CD14-positive monocyte (primary cell): ENCODE data around the gene FAM117B. TPM values are rescaled to one million over a fixed set of nuclear protein-coding genes. Genes with fewer than 3 reads are reported as not detected.

Source experiments
- DNase-seq, 3 donors: peaks; one replicate each; pipeline ENCODE4 v3.0.0-alpha.2; 2011 to 2022
- H2AFZ ChIP-seq: 2 replicates; pipeline ENCODE4 v1.6.0; 2012; ENCODE audit warnings: mild to moderate bottlenecking, low read depth, low read length, inconsistent platforms; ENCODE audit not compliant: insufficient read depth, poor library complexity, severe bottlenecking
- H3K27ac ChIP-seq, 2 donors: 1 replicate in 1 of 2; 2 replicates in 1 of 2; pipeline ENCODE4 v1.5.1; 2012 to 2013; ENCODE audit warnings: low read length in 2 of 2, control low read depth in 1 of 2, inconsistent platforms in 1 of 2, low read depth in 1 of 2, mild to moderate bottlenecking in 1 of 2
- H3K27me3 ChIP-seq, 2 donors: one replicate each; pipeline versions ENCODE4 v1.6.0 to v1.6.1; 2011 to 2013; ENCODE audit warnings: low read length in 2 of 2; ENCODE audit not compliant: control insufficient read depth in 2 of 2, insufficient read depth in 2 of 2
- H3K36me3 ChIP-seq, 2 donors: replicated peaks in 1 of 2; 1 replicate in 1 of 2; 2 replicates in 1 of 2; pipeline versions ENCODE4 v1.5.1 to v1.6.1; 2012 to 2013; ENCODE audit warnings: low read length in 2 of 2, control low read depth in 1 of 2, inconsistent platforms in 1 of 2, mild to moderate bottlenecking in 1 of 2; ENCODE audit not compliant: insufficient read depth in 2 of 2, control insufficient read depth in 1 of 2
- H3K4me1 ChIP-seq, 2 donors: 1 replicate in 1 of 2; 2 replicates in 1 of 2; pipeline versions ENCODE4 v1.5.1 to v1.6.1; 2012 to 2013; ENCODE audit warnings: low read length in 2 of 2, control low read depth in 1 of 2, inconsistent platforms in 1 of 2, mild to moderate bottlenecking in 1 of 2, moderate library complexity in 1 of 2; ENCODE audit not compliant: insufficient read depth in 2 of 2, control insufficient read depth in 1 of 2
- H3K4me2 ChIP-seq: replicated peaks from 2 replicates; pipeline ENCODE3; 2012; ENCODE audit warnings: low read length, moderate library complexity, mild to moderate bottlenecking; ENCODE audit not compliant: poor library complexity, severe bottlenecking; ENCODE audit errors: extremely low read depth
- H3K4me3 ChIP-seq, 3 experiments: fragments of 200-600 bp in 1 of 3; sonication (generic) in 1 of 3; replicated peaks in 1 of 3; 1 replicate in 2 of 3; 2 replicates in 1 of 3; pipeline ENCODE4 v1.5.1; 2011 to 2013; ENCODE audit warnings: low read length in 3 of 3, mild to moderate bottlenecking in 3 of 3, control low read depth in 2 of 3, low read depth in 2 of 3, inconsistent platforms in 1 of 3, moderate library complexity in 1 of 3
- H3K79me2 ChIP-seq: 2 replicates; pipeline ENCODE4 v1.6.0; 2012; ENCODE audit warnings: mild to moderate bottlenecking, control low read depth, inconsistent platforms, low read length, moderate library complexity; ENCODE audit not compliant: insufficient read depth
- H3K9ac ChIP-seq: 2 replicates; pipeline ENCODE4 v1.6.0; 2017; ENCODE audit warnings: low read length, mild to moderate bottlenecking; ENCODE audit not compliant: insufficient read depth, poor library complexity, severe bottlenecking
- H3K9me3 ChIP-seq, 2 donors: replicated peaks in 1 of 2; 1 replicate in 1 of 2; 2 replicates in 1 of 2; pipeline versions ENCODE4 v1.5.1 to v1.6.1; 2012 to 2013; ENCODE audit warnings: low read length in 2 of 2, control low read depth in 1 of 2; ENCODE audit not compliant: control insufficient read depth in 1 of 2, insufficient read depth in 1 of 2
- H4K20me1 ChIP-seq: 2 replicates; pipeline ENCODE4 v1.6.0; 2012; ENCODE audit warnings: mild to moderate bottlenecking, low read length, control low read depth, moderate library complexity; ENCODE audit not compliant: insufficient read depth
- H3K27ac Mint-ChIP-seq, 7 donors: one replicate each; pipeline ENCODE4 v1.8.0; 2020; ENCODE audit warnings: mild to moderate bottlenecking in 7 of 7, mixed read lengths in 7 of 7, moderate library complexity in 6 of 7, inconsistent platforms in 2 of 7
- H3K27me3 Mint-ChIP-seq, 3 donors: one replicate each; pipeline ENCODE4 v1.8.0; 2021 to 2022; ENCODE audit warnings: low read depth in 3 of 3, mild to moderate bottlenecking in 3 of 3, mixed read lengths in 3 of 3, moderate library complexity in 3 of 3, inconsistent platforms in 1 of 3
- H3K36me3 Mint-ChIP-seq, 2 donors: one replicate each; pipeline ENCODE4 v1.8.0; 2020; ENCODE audit warnings: mixed read lengths in 2 of 2, inconsistent platforms in 1 of 2, mild to moderate bottlenecking in 1 of 2
- H3K4me1 Mint-ChIP-seq: one replicate; pipeline ENCODE4 v1.8.0; 2020; ENCODE audit warnings: mild to moderate bottlenecking, mixed read lengths
- H3K4me3 Mint-ChIP-seq, 2 donors: one replicate each; pipeline ENCODE4 v1.8.0; 2020; ENCODE audit warnings: mild to moderate bottlenecking in 2 of 2, mixed read lengths in 2 of 2, moderate library complexity in 1 of 2
- H3K9me3 Mint-ChIP-seq, 7 donors: one replicate each; pipeline ENCODE4 v1.8.0; 2020 to 2022; ENCODE audit warnings: mixed read lengths in 7 of 7, mild to moderate bottlenecking in 6 of 7, moderate library complexity in 6 of 7, inconsistent platforms in 2 of 7
- WGBS: methylation state at CpG from one replicate; pipeline ENCODE4 v1.1.5; 2013; ENCODE audit warnings: missing lambda C conversion rate; ENCODE audit not compliant: insufficient coverage; 5-methylcytosine and 5-hydroxymethylcytosine counted together
- intact Hi-C, 2 donors: fragments of 100-400 bp; cut with micrococcal nuclease; formaldehyde crosslinking; loops; one replicate each; pipeline versions ENCODE4 v1.15.0 to v1.15.1; 2023
- polyA plus RNA-seq, 3 donors: library from polyadenylated mRNA; depleted of rRNA in 1 of 3; unstranded in 2 of 3; stranded (reverse) in 1 of 3; fragments of 300-500 nt in 2 of 3; fragments of >200 nt in 1 of 3; fragmentation: Illumina TruSeq in 2 of 3; gene quantifications; 1 replicate in 2 of 3; 2 replicates in 1 of 3; pipeline ENCODE4 v1.2.3, GENCODE V29; 2012 to 2021
- TF ChIP-seq, protein P1 (sequence below): fragments of 200-600 bp; IDR thresholded peaks from one replicate; pipeline ENCODE4 v1.8.0; 2022; ENCODE audit warnings: antibody characterized with exemption, mild to moderate bottlenecking

FAM117B gene
- polyA plus RNA-seq, 3 donors, result 4.6 to 5.5 (median 4.6) TPM

DNA sequence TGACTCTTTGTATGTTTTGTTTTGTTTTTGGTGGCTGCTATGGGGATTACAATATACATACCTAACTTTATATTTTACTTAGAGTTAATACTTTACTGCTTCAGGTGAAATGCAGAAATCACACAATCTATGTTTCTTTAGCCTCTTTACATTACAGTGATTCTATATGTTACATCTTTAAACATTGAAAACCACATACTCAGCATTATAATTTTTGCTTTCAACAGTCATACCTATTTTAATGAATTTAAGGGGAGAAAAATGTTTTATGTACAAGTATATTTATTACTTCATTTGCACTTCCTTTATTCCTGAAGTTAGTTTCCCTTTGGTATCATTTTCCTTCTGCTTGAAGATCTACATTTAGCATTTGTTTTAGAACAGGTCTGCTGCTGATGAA, 23.1 kb downstream of the FAM117B start:
- Histone ChIP-seq H3K9ac (no peak overlapping the region), H3K36me3 (no peaks in the 10 kb centered on the region), H3K4me2 (no peak overlapping the region), H3K4me1 (peaks cover 3 to 10% of the 10 kb centered on the region in 2 donors), H3K4me3 (no peak overlapping the region), H3K27ac (no peak overlapping the region), H3K9me3 (no peaks in the 10 kb centered on the region), H3K79me2 (peaks cover 62% of the 10 kb centered on the region), H3K27me3 (no peaks in the 10 kb centered on the region), H2AFZ (no peak overlapping the region), H4K20me1 (peaks cover 43% of the 10 kb centered on the region)
- Mint-ChIP-seq H3K4me3 (peak overlapping the region in 1 of 2 donors; percentile 32), H3K27ac (peak overlapping the region in 1 of 7 donors; percentile 57), H3K27me3 (peaks cover 0 to 3% (median 0%) of the 10 kb centered on the region in 3 donors), H3K36me3 (no peaks in the 10 kb centered on the region), H3K9me3 (peaks cover 0 to 3% (median 0%) of the 10 kb centered on the region in 7 donors), H3K4me1 (peaks cover 44% of the 10 kb centered on the region)
- TF ChIP-seq, protein P1, sequence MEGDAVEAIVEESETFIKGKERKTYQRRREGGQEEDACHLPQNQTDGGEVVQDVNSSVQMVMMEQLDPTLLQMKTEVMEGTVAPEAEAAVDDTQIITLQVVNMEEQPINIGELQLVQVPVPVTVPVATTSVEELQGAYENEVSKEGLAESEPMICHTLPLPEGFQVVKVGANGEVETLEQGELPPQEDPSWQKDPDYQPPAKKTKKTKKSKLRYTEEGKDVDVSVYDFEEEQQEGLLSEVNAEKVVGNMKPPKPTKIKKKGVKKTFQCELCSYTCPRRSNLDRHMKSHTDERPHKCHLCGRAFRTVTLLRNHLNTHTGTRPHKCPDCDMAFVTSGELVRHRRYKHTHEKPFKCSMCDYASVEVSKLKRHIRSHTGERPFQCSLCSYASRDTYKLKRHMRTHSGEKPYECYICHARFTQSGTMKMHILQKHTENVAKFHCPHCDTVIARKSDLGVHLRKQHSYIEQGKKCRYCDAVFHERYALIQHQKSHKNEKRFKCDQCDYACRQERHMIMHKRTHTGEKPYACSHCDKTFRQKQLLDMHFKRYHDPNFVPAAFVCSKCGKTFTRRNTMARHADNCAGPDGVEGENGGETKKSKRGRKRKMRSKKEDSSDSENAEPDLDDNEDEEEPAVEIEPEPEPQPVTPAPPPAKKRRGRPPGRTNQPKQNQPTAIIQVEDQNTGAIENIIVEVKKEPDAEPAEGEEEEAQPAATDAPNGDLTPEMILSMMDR, result no peak
- intact Hi-C loops, result no loop called here
- DNase-seq, result no peak

DNA sequence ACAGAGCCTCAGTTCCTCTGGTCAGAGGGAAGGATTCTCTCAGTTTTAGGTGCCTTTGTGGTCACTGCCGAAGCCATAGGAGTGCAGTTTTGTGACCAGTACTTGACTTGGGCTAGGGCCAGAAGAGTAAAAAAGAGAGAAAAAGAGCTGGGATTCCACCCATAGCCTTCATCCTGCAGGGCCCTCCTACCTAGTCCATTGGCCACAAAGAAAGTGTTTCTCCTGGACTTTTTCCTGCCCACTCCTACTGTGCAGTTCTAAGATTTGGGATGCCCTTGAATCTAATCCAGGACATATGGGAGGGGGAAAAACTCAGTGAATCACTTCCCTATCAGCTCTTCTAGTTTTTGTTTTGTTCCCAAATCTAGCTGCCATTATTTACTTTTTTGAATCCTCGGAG, 26.0 kb downstream of the FAM117B start:
- Mint-ChIP-seq H3K27me3 (peaks cover 0 to 3% (median 0%) of the 10 kb centered on the region in 3 donors), H3K27ac (peak overlapping the region in 2 of 7 donors; percentile 17 to 47), H3K4me3 (no peak overlapping the region), H3K36me3 (no peaks in the 10 kb centered on the region), H3K9me3 (peaks cover 0 to 8% (median 0%) of the 10 kb centered on the region in 7 donors), H3K4me1 (peaks cover 41% of the 10 kb centered on the region)
- H3K4me3 ChIP-seq, result no peak overlapping the region
- peaks cover 16 to 18% of the 10 kb centered on the region in 2 donors for H3K4me1 ChIP-seq
- peaks cover 18% of the 10 kb centered on the region for H4K20me1 ChIP-seq
- TF ChIP-seq, protein P1, result no peak
- H3K36me3 ChIP-seq, result no peaks in the 10 kb centered on the region
- H3K79me2 ChIP-seq, result peaks cover 65% of the 10 kb centered on the region
- no peak for DNase-seq
- no peak overlapping the region for H3K4me2 ChIP-seq
- no peak overlapping the region for H2AFZ ChIP-seq
- intact Hi-C loops, result no loop called here
- H3K9me3 ChIP-seq, result no peaks in the 10 kb centered on the region
- H3K27ac ChIP-seq, result no peak overlapping the region
- H3K27me3 ChIP-seq, result no peaks in the 10 kb centered on the region
- WGBS, result no CpG with 5 or more reads among the region's 2 CpGs
- H3K9ac ChIP-seq, result no peak overlapping the region
